SJCRH30 (cell line): ENCODE measurements around the gene CSDE1. TPM values are rescaled to one million over a fixed set of nuclear protein-coding genes. Genes with fewer than 3 reads are reported as not detected.
"Not testable (repeated sequence)": the region's sequence is repeated elsewhere in the genome, so short reads cannot be mapped to it uniquely, and the experiment has no call there.

Source experiments
- DNase-seq, 2 experiments: peaks; one replicate each; pipeline ENCODE4 v3.0.0-alpha.2; 2015 to 2020
- H3K27ac ChIP-seq: fragments of 250-450 bp; sonication (Bioruptor Pico); 2 replicates; pipeline ENCODE4 v1.5.1; 2020; ENCODE audit warnings: mild to moderate bottlenecking, moderate library complexity
- H3K27me3 ChIP-seq: fragments of 250-450 bp; sonication (Bioruptor Pico); 2 replicates; pipeline ENCODE4 v1.5.1; 2020; ENCODE audit warnings: mild to moderate bottlenecking, moderate library complexity
- H3K36me3 ChIP-seq: fragments of 250-450 bp; sonication (Bioruptor Pico); 2 replicates; pipeline ENCODE4 v1.5.1; 2020; ENCODE audit warnings: mild to moderate bottlenecking, moderate library complexity
- H3K4me1 ChIP-seq: fragments of 250-450 bp; sonication (Bioruptor Pico); 2 replicates; pipeline ENCODE4 v1.5.1; 2020; ENCODE audit warnings: mild to moderate bottlenecking, moderate library complexity
- H3K4me3 ChIP-seq: fragments of 250-450 bp; sonication (Bioruptor Pico); 2 replicates; pipeline ENCODE4 v1.5.1; 2020; ENCODE audit warnings: mild to moderate bottlenecking, moderate library complexity
- H3K9me3 ChIP-seq: fragments of 250-450 bp; sonication (Bioruptor Pico); replicated peaks from 2 replicates; pipeline ENCODE4 v1.5.1; 2020; ENCODE audit warnings: mild to moderate bottlenecking, moderate library complexity
- total RNA-seq: library from RNA; depleted of rRNA; stranded (reverse); fragments of >200 nt; shearing (Covaris generic); gene quantifications from 2 replicates; pipeline ENCODE4 v1.2.3, GENCODE V29; 2014; rRNA removed

Gene CSDE1
- 674 and 704 TPM in 2 replicates for total RNA-seq

GRCh38 chr1:114757455-114758255 is at the start of gene CSDE1:
CSDE1 (minus strand) TSS chr1:114757984; CDS start chr1:114739890, 18,094 bp downstream.
- H3K4me1 ChIP-seq: peaks cover 21% of the 10 kb centered on the region
- peaks cover 4% of the 10 kb centered on the region; the same call in 1 of the 2 replicates for H3K36me3 ChIP-seq
- no peaks in the 10 kb centered on the region for H3K27me3 ChIP-seq
- no peaks in the 10 kb centered on the region for H3K9me3 ChIP-seq
- H3K27ac ChIP-seq: peak within 1 kb of the TSS; percentile 100
- peak within 1 kb of the TSS; percentile 99 for H3K4me3 ChIP-seq
- peak; percentile 98 to 99 for DNase-seq

- H3K27ac ChIP-seq, H3K36me3 ChIP-seq, H3K4me3 ChIP-seq, DNase-seq, H3K9me3 ChIP-seq, H3K4me1 ChIP-seq, H3K27me3 ChIP-seq: not testable (repeated sequence)
Measured at GRCh38 chr1:114804449-114804848, 46.7 kb upstream of the CSDE1 start.

GRCh38 chr1:114803001-114803400 is 45.2 kb upstream of the CSDE1 start:
- H3K4me1 ChIP-seq: no peaks in the 10 kb centered on the region

GRCh38 chr1:114794038-114794437 is 36.3 kb upstream of the CSDE1 start:
- Histone ChIP-seq H3K4me3 (no peak overlapping the region), H3K9me3 (no peaks in the 10 kb centered on the region), H3K27me3 (no peaks in the 10 kb centered on the region; the same call in 1 of the 2 replicates), H3K4me1 (no peaks in the 10 kb centered on the region), H3K27ac (no peak overlapping the region), H3K36me3 (no peaks in the 10 kb centered on the region)
- no peak for DNase-seq

More at GRCh38 chr1:114803001-114803400, 45.2 kb upstream of the CSDE1 start:
- H3K36me3 ChIP-seq: no peaks in the 10 kb centered on the region
- no peak for DNase-seq
- H3K27ac ChIP-seq: no peak overlapping the region
- no peak overlapping the region for H3K4me3 ChIP-seq
- H3K9me3 ChIP-seq: no peaks in the 10 kb centered on the region
- H3K27me3 ChIP-seq: no peaks in the 10 kb centered on the region; the same call in 1 of the 2 replicates

GRCh38 chr1:114790581-114790980 is 32.8 kb upstream of the CSDE1 start:
- not testable (repeated sequence) for H3K9me3 ChIP-seq, DNase-seq, H3K36me3 ChIP-seq, H3K27ac ChIP-seq, H3K27me3 ChIP-seq, H3K4me1 ChIP-seq, H3K4me3 ChIP-seq

- DNase-seq, H3K4me3 ChIP-seq, H3K27ac ChIP-seq, H3K27me3 ChIP-seq, H3K36me3 ChIP-seq, H3K4me1 ChIP-seq: not testable (repeated sequence)
- H3K9me3 ChIP-seq: peaks cover 11% of the 10 kb centered on the region
Measured at GRCh38 chr1:114786440-114786839, 28.7 kb upstream of the CSDE1 start.

- H3K4me1 ChIP-seq: no peaks in the 10 kb centered on the region
- H3K36me3 ChIP-seq: peaks cover 7% of the 10 kb centered on the region; the same call in 1 of the 2 replicates
- no peak overlapping the region for H3K4me3 ChIP-seq
- peaks cover 11% of the 10 kb centered on the region for H3K9me3 ChIP-seq
- no peaks in the 10 kb centered on the region for H3K27me3 ChIP-seq
- DNase-seq: no peak
- no peak overlapping the region for H3K27ac ChIP-seq
Measured at GRCh38 chr1:114782476-114782875, 24.7 kb upstream of the CSDE1 start.

GRCh38 chr1:114780344-114781226 is 22.8 kb upstream of the CSDE1 start, which contains the start of gene SIKE1:
SIKE1 (minus strand) TSS chr1:114780685; CDS start chr1:114780607, 78 bp downstream.
- DNase-seq: peak; percentile 94 to 96
- H3K4me1 ChIP-seq: no peaks in the 10 kb centered on the region
- no peaks in the 10 kb centered on the region for H3K27me3 ChIP-seq
- 0 out of 2 replicates have a peak, but pooled peaks cover 2% of the 10 kb centered on the region for H3K9me3 ChIP-seq
- H3K4me3 ChIP-seq: peak within 1 kb of the TSS; percentile 69
- H3K36me3 ChIP-seq: peaks cover 15% of the 10 kb centered on the region; the same call in 1 of the 2 replicates
- peak within 1 kb of the TSS; percentile 45 for H3K27ac ChIP-seq

- H3K27me3 ChIP-seq: no peaks in the 10 kb centered on the region
- H3K27ac ChIP-seq: no peak overlapping the region; the same call in 1 of the 2 replicates
- peaks cover 19% of the 10 kb centered on the region; the same call in 1 of the 2 replicates for H3K36me3 ChIP-seq
- H3K9me3 ChIP-seq: no peaks in the 10 kb centered on the region
- peak overlapping the region; percentile 69 for H3K4me3 ChIP-seq
- DNase-seq: no peak
- no peaks in the 10 kb centered on the region for H3K4me1 ChIP-seq
Measured at GRCh38 chr1:114779722-114780121, 21.9 kb upstream of the CSDE1 start.

- not testable (repeated sequence) for DNase-seq, H3K27me3 ChIP-seq, H3K4me1 ChIP-seq, H3K4me3 ChIP-seq, H3K27ac ChIP-seq, H3K9me3 ChIP-seq
- peaks cover 37% of the 10 kb centered on the region for H3K36me3 ChIP-seq
Measured at GRCh38 chr1:114776726-114777125, 18.9 kb upstream of the CSDE1 start.

GRCh38 chr1:114771992-114772391 is 14.2 kb upstream of the CSDE1 start:
- H3K36me3 ChIP-seq: peaks cover 34% of the 10 kb centered on the region
- no peak for DNase-seq
- H3K4me1 ChIP-seq: no peaks in the 10 kb centered on the region
- H3K9me3 ChIP-seq: no peaks in the 10 kb centered on the region
- no peak overlapping the region for H3K27ac ChIP-seq
- H3K27me3 ChIP-seq: no peaks in the 10 kb centered on the region
- no peak overlapping the region for H3K4me3 ChIP-seq

GRCh38 chr1:114770989-114771388 is 13.2 kb upstream of the CSDE1 start:
- DNase-seq: no peak
- no peaks in the 10 kb centered on the region for H3K27me3 ChIP-seq
- peaks cover 31% of the 10 kb centered on the region for H3K36me3 ChIP-seq
- no peaks in the 10 kb centered on the region for H3K4me1 ChIP-seq
- no peak overlapping the region for H3K27ac ChIP-seq
- no peak overlapping the region for H3K4me3 ChIP-seq
- H3K9me3 ChIP-seq: no peaks in the 10 kb centered on the region

- H3K4me3 ChIP-seq: no peak overlapping the region
- no peak for DNase-seq
Measured at GRCh38 chr1:114764689-114765088, 6.9 kb upstream of the CSDE1 start.

GRCh38 chr1:114758256-114758832 is 560 bp upstream of the CSDE1 start:
- peak; percentile 9 to 61 for DNase-seq
- H3K36me3 ChIP-seq: peaks cover 4% of the 10 kb centered on the region; the same call in 1 of the 2 replicates
- peaks cover 14% of the 10 kb centered on the region for H3K4me1 ChIP-seq
- no peaks in the 10 kb centered on the region for H3K27me3 ChIP-seq
- H3K9me3 ChIP-seq: no peaks in the 10 kb centered on the region
- peak overlapping the region; percentile 99 for H3K4me3 ChIP-seq
- peak overlapping the region; percentile 100 for H3K27ac ChIP-seq

More at GRCh38 chr1:114764689-114765088, 6.9 kb upstream of the CSDE1 start:
- Histone ChIP-seq H3K27ac (no peak overlapping the region), H3K36me3 (peaks cover 3% of the 10 kb centered on the region; the same call in 1 of the 2 replicates), H3K27me3 (no peaks in the 10 kb centered on the region), H3K9me3 (no peaks in the 10 kb centered on the region), H3K4me1 (no peaks in the 10 kb centered on the region)
